SKM-1 treated with dmso at 0.1 percent for 144 hours (cell line): ENCODE data around the gene DCK.
A peak's percentile ranks its signal among the peaks of the same experiment; 100 is the strongest.

Experiments
- DNase-seq: peaks from one replicate; lab custom pipeline; 2025; ENCODE audit not compliant: unreplicated experiment; lab: John Stamatoyannopoulos, UW

The DCK gene

DNA sequence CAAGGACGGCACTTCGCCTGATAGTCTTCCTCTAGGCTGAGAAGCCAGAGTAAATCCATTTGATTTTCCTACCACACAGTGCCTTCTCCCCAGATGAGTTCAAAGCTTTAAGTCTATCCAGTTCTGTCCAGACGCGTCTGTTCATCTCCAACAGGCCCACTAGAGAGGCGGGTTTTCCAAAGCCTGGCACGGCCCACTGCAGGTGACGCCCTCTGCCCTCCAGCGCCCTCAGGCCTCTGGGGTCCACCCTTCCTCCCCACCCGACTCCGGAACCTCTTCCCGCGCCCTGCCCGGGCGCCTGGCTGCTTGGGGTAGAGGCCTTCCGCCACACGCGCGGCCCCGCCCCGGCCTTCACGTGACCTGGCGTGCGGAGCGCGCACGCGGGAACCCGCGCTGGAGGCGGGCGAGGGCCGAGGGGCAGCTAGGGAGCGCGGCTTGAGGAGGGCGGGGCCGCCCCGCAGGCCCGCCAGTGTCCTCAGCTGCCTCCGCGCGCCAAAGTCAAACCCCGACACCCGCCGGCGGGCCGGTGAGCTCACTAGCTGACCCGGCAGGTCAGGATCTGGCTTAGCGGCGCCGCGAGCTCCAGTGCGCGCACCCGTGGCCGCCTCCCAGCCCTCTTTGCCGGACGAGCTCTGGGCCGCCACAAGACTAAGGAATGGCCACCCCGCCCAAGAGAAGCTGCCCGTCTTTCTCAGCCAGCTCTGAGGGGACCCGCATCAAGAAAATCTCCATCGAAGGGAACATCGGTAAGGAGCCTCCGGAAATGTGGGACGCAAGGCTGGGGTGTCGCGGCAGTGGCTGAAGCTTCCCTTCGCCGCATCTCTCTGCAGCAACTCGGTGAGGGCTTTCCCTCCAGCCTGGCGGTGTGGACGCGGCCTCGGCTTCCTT lies at the start of gene DCK:
DCK (plus strand) TSS at position 469 of the 888 bp plus-strand sequence; CDS start at position 656, 187 bp downstream.
- peak; percentile 82 for DNase-seq

DNA sequence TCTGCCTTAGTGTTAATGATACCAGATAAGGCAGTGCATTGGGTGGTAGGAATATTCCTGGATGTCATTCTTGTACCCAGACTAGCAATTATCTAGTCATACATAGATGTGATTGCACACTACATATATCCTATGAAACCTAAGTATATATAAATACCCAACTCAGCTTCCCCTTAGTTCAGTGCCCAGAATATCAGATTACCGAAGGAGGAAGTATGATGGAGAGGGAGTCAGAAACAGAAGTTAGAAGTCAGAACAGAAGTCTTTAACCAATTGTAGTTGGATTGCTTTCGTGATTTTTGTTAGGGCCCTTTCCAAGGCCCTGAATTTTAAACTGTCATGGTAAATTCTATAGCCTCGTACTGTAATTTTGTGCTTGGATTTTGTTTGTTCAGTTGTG lies 48.4 kb upstream of the DCK start:
- peak; percentile 95 for DNase-seq

DNA sequence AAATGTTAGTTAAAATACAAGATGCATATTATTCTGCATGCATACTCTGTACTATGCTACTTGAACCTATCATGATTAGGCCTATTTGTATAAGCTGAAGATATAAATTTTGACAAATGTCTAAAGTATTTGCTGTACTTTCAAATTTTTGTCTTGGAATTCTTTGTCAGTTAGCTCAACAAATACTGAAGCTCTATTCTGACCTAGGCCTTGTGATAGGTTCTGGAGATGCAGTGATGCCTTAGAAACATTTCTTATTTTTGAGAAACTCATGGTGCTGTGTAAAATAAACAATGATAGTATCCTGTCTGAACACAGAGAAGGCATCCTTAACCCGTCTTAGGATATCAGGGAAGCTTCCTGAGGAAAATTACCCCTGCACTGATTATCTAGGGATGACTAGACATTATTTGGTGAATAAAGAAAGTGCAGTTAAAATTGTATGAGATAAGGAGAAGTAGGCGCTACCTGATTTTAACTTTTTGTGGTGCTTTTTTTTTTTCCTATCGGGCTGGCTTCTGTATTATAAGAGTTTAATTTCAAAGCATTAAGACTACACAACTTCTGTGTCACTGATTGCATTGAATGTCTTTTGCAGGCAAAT lies 47.9 kb upstream of the DCK start:
- no peak for DNase-seq

DNA sequence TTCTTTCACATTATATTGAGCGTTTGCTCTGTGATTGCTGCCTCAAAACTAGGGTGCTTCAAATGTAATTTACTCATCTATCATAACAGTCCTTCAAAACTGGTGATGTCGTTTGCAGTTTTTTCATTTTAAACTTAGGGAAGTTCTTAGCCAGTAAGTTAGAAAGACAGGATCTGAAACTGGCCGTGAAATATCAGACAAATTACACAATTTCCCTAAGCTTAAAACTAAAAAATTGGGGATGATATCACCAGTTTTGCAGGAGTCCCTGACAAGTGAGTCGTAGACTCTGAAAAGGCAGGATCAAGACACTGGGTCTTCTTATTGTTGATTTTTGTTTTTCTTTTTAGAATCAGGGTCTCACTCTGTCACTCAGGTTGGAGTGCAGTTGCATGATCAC lies 46.5 kb upstream of the DCK start:
- peak; percentile 35 for DNase-seq

DNA sequence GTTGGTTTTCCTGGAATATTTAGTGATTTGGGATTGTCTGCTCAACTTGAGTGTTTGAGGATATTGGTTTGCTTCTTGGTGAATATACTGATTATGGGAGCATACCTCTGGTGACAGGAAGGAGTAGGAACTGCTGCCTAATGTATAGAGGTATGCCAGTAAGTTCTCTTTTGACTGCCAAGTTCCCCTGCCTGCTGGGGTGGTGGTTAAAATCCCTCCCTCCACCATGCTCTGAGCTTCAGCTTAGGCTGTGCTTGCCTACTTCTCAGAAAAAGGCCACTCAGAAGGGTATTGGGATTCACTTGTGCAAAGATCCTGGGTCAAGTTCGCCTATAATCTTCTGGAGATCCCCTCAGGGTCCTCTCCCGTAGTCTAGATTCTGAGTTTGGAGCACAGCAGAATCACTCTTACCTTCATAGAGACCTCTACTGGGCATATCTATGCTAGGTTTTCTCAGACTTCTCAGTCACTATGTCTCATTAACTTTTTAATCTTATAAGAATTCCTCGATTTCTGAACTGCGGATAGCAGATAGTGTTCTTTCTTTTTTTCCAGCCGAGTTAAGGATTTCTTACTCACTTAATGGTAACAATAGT lies 44.7 kb upstream of the DCK start:
- peak; percentile 6 for DNase-seq

DNA sequence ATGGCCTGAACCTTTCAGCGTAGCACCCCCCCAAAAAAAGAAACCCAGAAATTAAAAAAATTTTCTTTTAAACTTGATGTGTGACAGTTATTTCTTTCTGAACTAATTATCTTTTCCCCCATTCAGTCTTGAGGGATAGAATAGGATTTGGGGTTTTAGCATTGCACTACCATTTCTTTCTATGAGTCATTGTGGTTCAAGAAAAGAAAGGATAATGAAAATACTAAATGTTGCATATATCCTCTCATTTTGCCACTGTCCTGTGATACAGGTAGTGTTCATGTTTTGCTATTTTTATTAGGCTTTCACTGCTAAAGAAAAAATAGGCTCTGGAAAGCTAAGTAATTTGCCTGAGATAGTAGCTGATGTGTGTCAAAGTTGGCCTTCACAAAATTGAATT lies 39.4 kb upstream of the DCK start:
- DNase-seq: no peak

DNA sequence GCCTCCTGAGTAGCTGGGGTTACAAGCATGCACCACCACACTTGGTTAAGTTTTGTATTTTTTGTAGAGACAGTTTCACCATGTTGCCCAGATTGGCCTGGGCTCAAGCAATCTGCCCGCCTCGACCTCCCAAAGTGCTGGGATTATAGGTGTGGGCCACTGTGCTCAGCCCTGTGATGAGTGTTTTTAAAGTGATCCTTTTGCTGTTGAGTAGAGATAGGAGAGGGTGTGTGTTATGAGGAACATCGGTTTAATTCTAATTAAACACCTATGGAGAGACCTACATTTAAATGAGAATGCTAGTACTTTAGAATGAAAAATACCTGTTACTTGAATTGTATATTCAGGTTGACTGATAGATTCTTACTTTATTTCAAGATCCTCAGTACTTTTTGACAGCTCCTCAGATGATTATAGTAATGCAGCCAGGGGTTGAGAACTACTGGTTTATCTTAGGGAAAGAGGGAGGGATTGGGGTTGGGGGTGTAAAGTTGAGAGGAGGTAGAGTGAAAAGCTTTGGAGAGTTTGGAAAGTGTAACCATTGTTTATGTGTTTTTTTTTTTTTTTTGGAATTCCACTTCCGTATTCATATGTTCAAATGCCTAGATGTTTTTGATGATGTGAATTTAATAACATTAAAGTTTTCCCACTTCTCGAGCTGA lies 36.8 kb upstream of the DCK start:
- DNase-seq: no peak

DNA sequence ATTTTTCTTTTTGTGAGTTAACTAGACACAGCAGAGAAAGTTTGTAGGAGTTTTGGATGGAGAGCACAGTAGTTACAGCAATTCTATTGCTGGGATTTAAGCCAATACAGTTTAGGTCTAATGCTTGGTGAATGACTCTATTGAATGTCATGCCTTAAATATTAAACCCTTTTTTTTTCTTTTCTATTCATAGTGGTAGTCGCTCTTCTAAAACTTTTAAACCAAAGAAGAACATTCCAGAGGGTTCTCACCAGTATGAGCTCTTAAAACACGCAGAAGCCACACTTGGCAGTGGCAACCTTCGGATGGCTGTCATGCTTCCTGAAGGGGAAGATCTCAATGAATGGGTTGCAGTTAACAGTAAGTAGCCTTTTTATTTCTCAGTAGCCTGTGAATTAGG lies 34.8 kb upstream of the DCK start:
- no peak for DNase-seq

DNA sequence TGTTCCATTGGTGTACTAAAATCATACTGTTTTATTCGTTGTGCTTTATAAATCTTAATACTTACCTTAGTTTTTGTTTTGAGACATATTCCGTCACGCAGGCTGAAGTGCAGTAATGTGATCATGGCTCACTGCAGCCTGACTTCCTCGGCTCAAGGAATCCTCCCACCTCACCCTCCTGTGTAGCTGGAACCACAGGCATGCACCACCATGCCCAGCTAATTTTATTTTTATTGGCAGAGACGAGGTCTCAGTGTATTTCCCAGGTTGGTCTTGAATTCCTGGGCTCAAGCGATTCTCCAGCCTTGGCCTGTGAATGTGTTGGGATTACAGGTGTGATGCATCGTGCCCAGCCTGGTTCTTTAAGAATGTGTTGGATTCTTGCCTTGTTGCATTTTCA lies 24.4 kb upstream of the DCK start:
- no peak for DNase-seq

DNA sequence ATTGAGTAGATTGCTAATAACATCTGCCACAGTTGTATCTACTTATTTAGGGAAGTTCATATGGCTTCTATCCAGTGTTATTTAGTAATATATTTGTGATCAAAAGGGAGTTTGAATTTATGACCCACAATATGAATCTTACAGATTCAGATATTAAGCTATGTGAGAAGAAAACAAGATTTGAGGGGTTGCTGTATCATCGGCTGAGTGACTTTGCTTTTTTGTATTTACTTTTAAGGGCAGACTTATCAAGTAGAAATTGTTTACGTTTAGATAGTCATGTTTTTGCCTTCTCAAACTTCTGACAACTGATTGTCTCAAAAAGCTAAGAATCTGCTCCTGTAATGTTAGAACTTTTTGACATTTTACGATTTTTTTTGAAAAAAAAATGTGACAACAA lies 17.2 kb upstream of the DCK start:
- no peak for DNase-seq

DNA sequence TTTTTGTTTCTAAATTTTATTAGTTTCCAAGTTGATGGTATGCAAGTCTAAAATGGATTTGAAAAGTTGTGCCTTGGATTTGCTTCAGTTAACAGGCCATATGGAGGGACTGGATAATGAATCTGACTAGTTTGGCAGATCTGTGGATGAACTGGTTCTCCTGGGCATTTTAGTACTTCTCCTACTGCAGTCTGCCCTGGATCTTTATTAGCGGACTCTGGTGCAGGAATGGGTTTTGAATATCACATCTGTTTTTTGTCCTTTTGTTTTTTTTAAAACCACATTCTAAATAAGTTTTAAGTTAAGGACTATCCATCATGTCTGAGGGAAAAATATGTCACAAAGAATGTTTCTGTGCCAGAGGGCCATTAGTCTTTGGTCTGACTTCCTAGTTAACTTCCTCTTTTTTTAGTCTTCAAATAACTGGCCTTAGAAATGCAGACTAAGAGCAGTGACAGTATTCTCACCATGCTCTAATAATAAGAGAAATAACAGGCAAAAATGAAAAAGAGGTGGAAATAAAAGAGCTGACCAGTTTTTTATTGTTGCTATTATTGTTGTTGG lies 13.9 kb upstream of the DCK start:
- DNase-seq: peak; percentile 67

DNA sequence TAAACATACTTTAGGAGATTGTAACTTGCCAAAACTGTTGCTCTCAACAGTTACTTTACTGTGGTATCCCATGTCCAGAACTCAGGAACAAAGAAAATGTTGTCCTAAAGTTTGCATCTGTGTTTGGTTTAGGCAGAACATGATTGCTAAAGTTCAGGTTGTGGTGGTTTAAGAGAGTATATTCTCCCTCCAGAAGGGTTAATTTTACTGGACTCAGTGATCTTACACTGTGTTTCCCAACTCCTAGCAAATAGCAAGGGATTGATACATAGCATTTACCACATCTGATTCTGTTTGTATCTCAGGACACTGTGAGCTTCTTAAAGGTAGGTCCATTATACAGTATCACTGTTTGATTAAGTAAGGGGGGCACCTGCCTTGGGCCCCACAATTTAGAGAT lies 13.3 kb upstream of the DCK start:
- no peak for DNase-seq

DNA sequence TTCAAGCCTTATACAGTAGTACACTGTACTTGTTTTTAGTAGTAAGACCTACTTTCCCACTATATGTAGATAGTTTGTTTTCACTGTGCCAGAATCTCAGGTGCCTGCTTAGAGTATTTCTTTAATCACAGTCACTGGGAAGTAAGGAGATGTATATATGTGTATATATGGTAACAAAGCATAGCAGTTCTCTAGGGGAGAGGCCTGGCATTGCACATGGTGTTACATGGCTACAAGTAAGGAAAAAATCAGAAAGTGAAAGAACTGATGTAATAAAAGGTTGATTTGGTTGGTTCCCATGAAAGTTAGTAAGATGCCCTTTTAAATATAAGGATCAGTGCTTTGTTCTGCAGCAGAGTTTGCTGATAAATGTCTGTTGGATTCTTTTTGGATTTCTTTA lies 9.3 kb upstream of the DCK start:
- DNase-seq: no peak

DNA sequence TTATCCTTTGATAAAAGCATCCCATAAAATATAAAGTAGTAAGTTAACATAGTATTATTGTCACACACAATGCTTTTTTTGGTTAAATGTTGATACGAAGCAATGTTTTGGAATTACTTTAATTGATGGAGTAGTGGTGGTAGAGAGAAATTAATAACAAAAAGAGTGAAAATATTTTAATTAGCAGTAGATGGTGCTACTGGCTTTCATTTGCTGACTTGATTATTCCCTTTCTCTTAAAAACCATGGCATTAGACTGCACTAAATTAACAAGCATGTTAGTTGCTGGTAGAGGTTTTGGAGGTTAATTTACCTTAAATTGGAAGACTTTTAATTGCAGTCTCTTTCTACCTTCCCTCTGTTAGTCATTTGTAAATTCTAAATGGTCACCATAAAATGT lies 8.9 kb upstream of the DCK start:
- DNase-seq: no peak

DNA sequence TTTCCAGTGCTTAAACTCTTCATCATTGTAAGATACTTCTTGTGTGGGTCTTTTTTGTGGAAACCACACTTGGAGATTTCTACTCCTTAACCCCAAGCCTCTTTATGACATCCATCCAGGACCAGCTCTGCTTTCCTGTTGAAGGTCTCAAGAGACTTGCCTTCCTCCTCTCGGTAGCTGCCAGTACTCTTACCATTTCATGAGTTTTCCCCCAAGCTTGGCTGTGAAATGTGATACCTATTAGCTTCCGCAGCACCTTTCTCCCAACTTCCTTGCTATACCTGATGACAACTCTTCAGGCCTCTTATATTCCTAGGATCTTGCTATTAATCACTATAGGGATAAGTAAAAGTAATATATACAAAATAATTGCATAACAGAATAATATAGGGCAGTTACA lies 1.9 kb upstream of the DCK start:
- DNase-seq: no peak

DNA sequence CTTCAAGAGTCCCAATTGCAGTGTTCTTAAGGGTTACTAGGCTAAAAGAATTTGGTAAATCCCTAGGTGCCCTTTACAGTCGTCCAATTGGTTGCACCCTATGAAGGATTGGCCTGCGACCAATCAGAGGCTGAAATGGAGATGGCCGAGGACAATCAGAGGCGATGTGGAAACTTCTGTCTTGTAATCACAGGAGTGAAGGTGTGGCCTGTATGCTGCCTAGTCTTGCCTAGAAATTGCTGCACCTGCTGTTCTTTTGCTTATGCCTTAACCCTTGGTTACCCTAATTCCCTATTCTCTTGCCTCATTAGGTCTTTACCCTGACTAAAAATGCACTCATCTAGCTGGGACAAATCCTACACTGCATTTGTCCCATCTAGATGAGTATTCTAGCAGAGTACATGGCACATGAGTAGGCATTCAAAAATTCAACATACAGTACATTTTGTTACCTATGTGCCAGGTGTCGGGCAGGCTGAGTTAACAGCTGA lies 1.0 kb upstream of the DCK start:
- DNase-seq: no peak

DNA sequence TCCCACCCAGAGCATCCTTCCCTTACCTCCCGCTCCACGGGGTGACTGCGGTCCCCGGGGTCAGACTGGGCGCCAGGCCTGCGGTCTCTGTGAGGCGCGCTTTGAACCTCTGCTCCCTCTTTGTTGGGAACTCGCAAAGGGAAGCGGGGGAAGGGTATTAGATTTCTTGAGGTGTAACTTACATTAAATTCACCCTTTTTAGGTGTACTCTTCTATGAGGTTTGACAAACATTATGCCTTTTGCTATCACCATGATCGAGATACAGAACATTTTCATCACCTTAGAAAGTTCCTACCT lies 569 bp downstream of the DCK start:
- DNase-seq: no peak

DNA sequence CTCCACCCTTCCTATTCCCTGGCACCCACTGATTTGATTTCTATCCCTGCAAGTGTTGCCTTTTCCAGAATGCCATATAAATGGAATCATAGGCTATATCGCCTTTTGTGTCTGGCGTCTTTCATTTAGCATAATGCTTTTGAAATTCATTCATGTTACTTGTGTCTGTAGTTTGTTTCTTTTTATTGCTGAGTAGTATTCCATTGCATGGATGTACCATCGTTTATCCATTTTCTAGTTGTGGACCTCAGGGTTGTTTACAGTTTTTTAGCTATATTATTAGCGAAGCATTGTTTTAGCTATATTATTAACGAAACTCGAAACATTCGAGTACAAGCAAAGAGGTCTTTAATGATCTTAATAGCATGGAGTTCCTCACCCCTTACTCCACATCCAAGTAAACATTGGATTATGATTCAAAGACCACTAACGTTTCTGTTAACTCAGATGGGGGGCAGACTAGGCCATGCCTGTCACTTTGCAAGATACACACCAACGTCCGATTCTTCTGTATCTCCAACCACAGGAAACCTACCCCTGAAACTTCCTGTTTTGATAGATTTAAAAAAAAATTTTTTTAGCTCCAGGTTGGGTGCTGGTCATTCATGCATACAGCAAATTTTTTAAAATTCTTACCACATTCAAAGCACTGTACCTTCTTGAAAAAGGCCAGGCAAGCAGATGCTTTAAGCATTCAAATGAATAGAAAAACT lies 1.1 kb downstream of the DCK start:
- peak; percentile 41 for DNase-seq

DNA sequence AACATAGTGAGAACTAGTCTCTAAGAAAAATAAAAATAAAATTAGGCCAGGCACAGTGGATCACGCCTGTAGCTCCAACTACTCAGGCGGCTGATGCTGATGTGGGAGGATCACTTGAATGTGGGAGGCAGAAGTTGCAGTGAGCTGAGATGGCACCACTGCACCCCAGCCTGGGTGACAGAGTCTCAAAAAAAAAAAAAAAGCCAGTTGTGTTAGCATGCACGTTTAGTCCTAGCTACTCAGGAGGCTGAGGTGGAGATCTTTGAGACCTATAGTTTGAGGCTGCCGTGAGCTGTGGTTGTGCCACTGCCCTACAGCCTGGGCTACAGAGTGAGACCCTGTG lies 2.5 kb downstream of the DCK start:
- DNase-seq: no peak

DNA sequence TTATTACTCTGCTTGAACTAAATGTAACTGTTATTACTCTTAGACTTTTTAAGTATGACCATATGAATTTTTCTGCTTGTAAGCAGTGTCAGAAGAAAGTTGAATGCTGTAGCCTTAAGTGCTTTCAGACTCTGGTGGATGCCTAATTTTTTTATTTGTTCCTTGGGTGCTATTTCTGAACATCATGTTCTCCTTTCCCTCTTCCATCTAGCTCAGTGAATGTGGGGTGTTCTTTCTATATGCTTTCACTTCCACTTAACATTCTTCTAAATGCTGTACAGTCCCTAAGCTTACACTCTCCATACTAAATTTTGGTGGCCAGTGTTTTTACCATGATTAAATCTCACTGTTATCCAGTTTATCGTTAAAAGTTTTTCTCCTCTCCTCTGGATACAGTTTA lies 3.6 kb downstream of the DCK start:
- no peak for DNase-seq

DNA sequence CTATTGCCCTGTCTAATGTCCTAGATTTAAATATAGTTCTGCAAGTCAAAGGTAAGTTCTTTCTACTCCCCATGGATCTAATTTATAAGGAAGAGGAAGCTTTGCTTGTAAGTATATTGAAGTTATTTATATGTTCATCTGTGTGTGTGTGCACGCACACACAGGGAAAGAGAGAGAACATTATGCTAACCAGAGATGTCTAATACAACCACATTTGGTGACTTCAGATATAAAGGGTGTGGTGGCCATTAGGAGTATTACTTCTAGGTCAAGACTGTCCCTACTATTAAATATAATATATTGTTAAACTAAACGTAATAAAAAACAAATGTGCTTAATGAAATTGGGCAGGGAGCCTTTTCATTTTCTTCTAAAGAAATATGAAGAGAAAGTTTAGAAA lies 4.1 kb downstream of the DCK start:
- no peak for DNase-seq
